A549 (cell line): ENCODE results near the gene PARVB. TPM values are rescaled to one million over a fixed set of nuclear protein-coding genes. Genes with fewer than 3 reads are reported as not detected.

Experiments
- ATAC-seq, 2 experiments: fragments of 200-7000 bp in 1 of 2; fragments of >200 bp in 1 of 2; cut with Nextera tagmentation in 1 of 2; cut with Tn5 transposase in 1 of 2; 3 replicates each; pipeline versions ENCODE4 v1.8.0 to v1.9.1; 2018 to 2020; ENCODE audit warnings: mild to moderate bottlenecking in 1 of 2, moderate library complexity in 1 of 2
- CTCF ChIA-PET: fragments of 300-600 bp; sonication (Branson Sonifier 250); formaldehyde crosslinking; extraction: SDS; loops from one replicate; lab custom pipeline; 2021; ENCODE audit warnings: antibody characterized with exemption, inconsistent platforms; lab: Yijun Ruan, JAX
- POLR2A ChIA-PET: fragments of 350-600 bp; formaldehyde crosslinking; extraction: SDS; loops from one replicate; lab custom pipeline; 2021; ENCODE audit warnings: antibody characterized with exemption, inconsistent platforms; lab: Yijun Ruan, JAX
- DNase-seq, 2 experiments: peaks; one replicate each; pipeline versions ENCODE4 v3.0.0 to v3.0.0-alpha.2; 2011 to 2016; ENCODE audit warnings: low read depth in 1 of 2, low spot score in 1 of 2
- FAIRE-seq: peaks from 2 replicates; lab custom pipeline; 2011; peaks lifted over from hg19 to GRCh38; lab: Jason Lieb, UNC
- H3K27ac ChIP-seq, 2 experiments: fragments of >200 bp; sonication (Bioruptor Twin); formaldehyde crosslinking; 3 replicates each; pipeline ENCODE4 v1.5.1; 2016 to 2017
- H3K4me1 ChIP-seq: fragments of >200 bp; sonication (Bioruptor Twin); formaldehyde crosslinking; 3 replicates; pipeline ENCODE4 v1.6.1; 2016
- H3K4me2 ChIP-seq: fragments of >200 bp; sonication (Bioruptor Twin); formaldehyde crosslinking; 3 replicates; pipeline ENCODE4 v1.6.1; 2016
- H3K4me3 ChIP-seq: fragments of >200 bp; sonication (Bioruptor Twin); formaldehyde crosslinking; 3 replicates; pipeline ENCODE4 v1.5.1; 2016
- H3K9me3 ChIP-seq: fragments of >200 bp; sonication (Bioruptor Twin); formaldehyde crosslinking; 3 replicates; pipeline ENCODE4 v1.6.1; 2016
- ATOH8 ChIP-seq: fragments of 250-450 bp; sonication (Bioruptor Pico); IDR thresholded peaks from 2 replicates; pipeline ENCODE4 v1.5.0; 2020; ENCODE audit warnings: low read depth, mild to moderate bottlenecking, moderate library complexity
- BHLHE40 ChIP-seq: IDR thresholded peaks from 2 replicates; pipeline ENCODE4 v1.6.1; 2012; ENCODE audit warnings: low read depth, low read length, inconsistent platforms
- CEBPB ChIP-seq, 2 experiments: fragments of >200 bp in 1 of 2; sonication (Bioruptor Twin) in 1 of 2; formaldehyde crosslinking in 1 of 2; IDR thresholded peaks; 2 replicates each; pipeline ENCODE4 v1.6.1; 2012 to 2016
- CHD2 ChIP-seq: fragments of 150-350 bp; IDR thresholded peaks from 2 replicates; pipeline ENCODE4 v1.6.1; 2014; ENCODE audit warnings: low read length; ENCODE audit not compliant: partially characterized antibody
- CHD4 ChIP-seq: fragments of 200-600 bp; sonication (generic); IDR thresholded peaks from 2 replicates; pipeline ENCODE4 v1.6.1; 2016; ENCODE audit warnings: antibody characterized with exemption, mild to moderate bottlenecking, borderline replicate concordance
- E2F6 ChIP-seq: IDR thresholded peaks from 2 replicates; pipeline ENCODE4 v1.6.1; 2012; ENCODE audit warnings: low read depth, borderline replicate concordance
- EHF ChIP-seq: fragments of 250-450 bp; sonication (Bioruptor Pico); IDR thresholded peaks from 2 replicates; pipeline ENCODE4 v1.5.0; 2020; ENCODE audit warnings: mild to moderate bottlenecking
- EHMT2 ChIP-seq: fragments of 200-600 bp; sonication (generic); IDR thresholded peaks from 2 replicates; pipeline ENCODE4 v1.6.1; 2016; ENCODE audit warnings: antibody characterized with exemption, low read depth, mild to moderate bottlenecking, moderate library complexity
- ELK1 ChIP-seq: fragments of 150-350 bp; IDR thresholded peaks from 2 replicates; pipeline ENCODE4 v1.6.1; 2014; ENCODE audit warnings: low read depth, mild to moderate bottlenecking, low read length
- ESRRA ChIP-seq: fragments of 150-350 bp; IDR thresholded peaks from 2 replicates; pipeline ENCODE4 v1.6.1; 2014; ENCODE audit warnings: mild to moderate bottlenecking, low read length, borderline replicate concordance
- FOSL2 ChIP-seq, 2 experiments: fragments of 450-650 bp in 1 of 2; fragments of >200 bp in 1 of 2; sonication (Bioruptor Twin) in 1 of 2; formaldehyde crosslinking; IDR thresholded peaks; 2 replicates each; pipeline versions ENCODE4 v1.5.0 to v1.6.1; 2016 to 2020; ENCODE audit warnings: mild to moderate bottlenecking in 1 of 2, moderate library complexity in 1 of 2
- GATA3 ChIP-seq: IDR thresholded peaks from 2 replicates; pipeline ENCODE4 v1.6.1; 2012; ENCODE audit warnings: borderline replicate concordance
- HES2 ChIP-seq: fragments of >200 bp; sonication (Bioruptor Twin); formaldehyde crosslinking; IDR thresholded peaks from 2 replicates; pipeline ENCODE4 v1.6.1; 2016
- HEYL ChIP-seq: fragments of 250-450 bp; sonication (Bioruptor Pico); IDR thresholded peaks from 2 replicates; pipeline ENCODE4 v1.8.0; 2021; ENCODE audit warnings: mild to moderate bottlenecking, moderate library complexity
- HOXA7 ChIP-seq: fragments of 250-450 bp; sonication (Bioruptor Pico); IDR thresholded peaks from 2 replicates; pipeline ENCODE4 v1.5.0; 2020; ENCODE audit warnings: mild to moderate bottlenecking, moderate library complexity
- KDM1A ChIP-seq: fragments of 200-600 bp; sonication (generic); IDR thresholded peaks from 2 replicates; pipeline ENCODE4 v1.6.1; 2016; ENCODE audit warnings: low read depth, mild to moderate bottlenecking
- KDM5A ChIP-seq: fragments of 200-600 bp; sonication (generic); IDR thresholded peaks from 2 replicates; pipeline ENCODE4 v1.6.1; 2016; ENCODE audit warnings: antibody characterized with exemption, mild to moderate bottlenecking
- NFE2L2 ChIP-seq: fragments of 150-350 bp; conservative IDR thresholded peaks from 2 replicates; pipeline ENCODE4 v1.6.1; 2014; ENCODE audit warnings: low read length
- NPAS2 ChIP-seq: fragments of 250-450 bp; sonication (Bioruptor Pico); IDR thresholded peaks from 2 replicates; pipeline ENCODE4 v1.8.0; 2022; ENCODE audit warnings: mild to moderate bottlenecking, moderate library complexity, borderline replicate concordance
- POLR2AphosphoS2 ChIP-seq: conservative IDR thresholded peaks from 2 replicates; pipeline ENCODE4 v1.6.1; 2012; ENCODE audit warnings: low read length, improper control_type of control experiment, inconsistent platforms
- RARB ChIP-seq: fragments of 250-450 bp; sonication (Bioruptor Pico); IDR thresholded peaks from 2 replicates; pipeline ENCODE4 v1.8.0; 2021; ENCODE audit warnings: mild to moderate bottlenecking, moderate library complexity
- SREBF2 ChIP-seq: fragments of 450-650 bp; IDR thresholded peaks from 2 replicates; pipeline ENCODE4 v1.6.1; 2014; ENCODE audit warnings: mild to moderate bottlenecking, moderate library complexity
- TFCP2L1 ChIP-seq: fragments of 250-450 bp; sonication (Bioruptor Pico); IDR thresholded peaks from 2 replicates; pipeline ENCODE4 v1.5.0; 2021; ENCODE audit warnings: mild to moderate bottlenecking
- TP53 ChIP-seq: fragments of 250-450 bp; sonication (Bioruptor Pico); IDR thresholded peaks from 2 replicates; pipeline ENCODE4 v1.5.0; 2021; ENCODE audit warnings: mild to moderate bottlenecking, moderate library complexity
- USF2 ChIP-seq: fragments of 450-650 bp; IDR thresholded peaks from 2 replicates; pipeline ENCODE4 v1.6.1; 2014; ENCODE audit warnings: antibody characterized with exemption
- ZSCAN20 ChIP-seq: fragments of 250-450 bp; sonication (Bioruptor Pico); IDR thresholded peaks from 2 replicates; pipeline ENCODE4 v1.8.0; 2022; ENCODE audit warnings: mild to moderate bottlenecking, moderate library complexity
- WGBS: methylation state at CpG from one replicate; pipeline ENCODE4 v1.1.6; 2017; ENCODE audit errors: missing lambda C conversion rate; 5-methylcytosine and 5-hydroxymethylcytosine counted together
- polyA plus RNA-seq, 4 experiments: library from polyadenylated mRNA; depleted of rRNA in 3 of 4; stranded (reverse); fragments of >200 nt; fragmentation: RNase III in 1 of 4; extraction: RNeasy Plus Mini Kit Qiagen cat#74134 plus additional on column Dnase treatment in 1 of 4; gene quantifications; 2 replicates in 3 of 4; 3 replicates in 1 of 4; pipeline ENCODE4 v1.2.3, GENCODE V29; 2011 to 2017

PARVB gene
- polyA plus RNA-seq, 2 of the 4 experiments (the other 2 are of a cell fraction), result 28.3 to 33.5 TPM

- FAIRE-seq, result no peak
- no peak overlapping the region for H3K4me3 ChIP-seq
- H3K4me1 ChIP-seq, result no peaks in the 10 kb centered on the region
- TF ChIP-seq USF2 (no peak), CEBPB (IDR thresholded peaks at IDR 0.05) (no peak), CHD2 (no peak), GATA3 (no peak), RARB (CRISPR knock-in tag) (no peak), ESRRA (no peak), SREBF2 (no peak), ATOH8 (CRISPR knock-in tag) (no peak), HOXA7 (no peak), NFE2L2 (no peak), KDM5A (no peak), TFCP2L1 (CRISPR knock-in tag) (no peak), EHF (CRISPR knock-in tag) (no peak), POLR2AphosphoS2 (no peak), FOSL2 (IDR thresholded peaks at IDR 0.05) (no peak), FOSL2 (CRISPR knock-in tag; IDR thresholded peaks at IDR 0.05) (no peak)
- ChIA-PET POLR2A (no interaction called here), CTCF (interaction anchor here (1.4 to 2.1 kb wide), 4 partner anchors 9 to 643 kb away, joined by 4 to 10 read pairs (median 7); no protein-coding TSS in a partner anchor)
- no peak overlapping the region for H3K4me2 ChIP-seq
- WGBS, result 94% methylated on average over 16 of the region's 16 CpGs
- H3K27ac ChIP-seq, result no peak overlapping the region
- no peak for ATAC-seq
- H3K9me3 ChIP-seq, result no peaks in the 10 kb centered on the region
- DNase-seq, result no peak
These were observed 40.3 kb upstream of the PARVB start for GRCh38 chr22:43983808-43984207.

GRCh38 chr22:43985532-43985931 lies 38.6 kb upstream of the PARVB start:
- Histone ChIP-seq H3K9me3 (no peaks in the 10 kb centered on the region), H3K4me1 (no peaks in the 10 kb centered on the region), H3K27ac (no peak overlapping the region), H3K4me2 (no peak overlapping the region), H3K4me3 (no peak overlapping the region)
- CTCF ChIA-PET, result interaction anchor here (1.4 to 2.1 kb wide), 2 partner anchors 8 to 12 kb away, joined by 3 to 10 read pairs; no protein-coding TSS in a partner anchor
- DNase-seq, result no peak
- ATAC-seq, result no peak
- 94% methylated on average over 12 of the region's 12 CpGs for WGBS
- no peak for TF ChIP-seq HES2
- no peak for TF ChIP-seq KDM1A
- no peak for TF ChIP-seq TP53 (CRISPR knock-in tag)
- TF ChIP-seq ZSCAN20 (CRISPR knock-in tag), result no peak
- TF ChIP-seq BHLHE40, result no peak
- TF ChIP-seq ELK1, result no peak
- TF ChIP-seq CHD4, result no peak
- TF ChIP-seq EHMT2, result no peak
- no peak for TF ChIP-seq NPAS2 (CRISPR knock-in tag)
- TF ChIP-seq HEYL, result no peak
- TF ChIP-seq E2F6, result no peak
- POLR2A ChIA-PET, result no interaction called here
- no peak for FAIRE-seq
